Eye (tissue), 1 donor: Measurements from ENCODE around the gene SLC25A34.

ENCODE experiments used
- DNase-seq: peaks from one replicate; pipeline ENCODE4 v3.0.0-alpha.2; 2015

SLC25A34 gene

DNA sequence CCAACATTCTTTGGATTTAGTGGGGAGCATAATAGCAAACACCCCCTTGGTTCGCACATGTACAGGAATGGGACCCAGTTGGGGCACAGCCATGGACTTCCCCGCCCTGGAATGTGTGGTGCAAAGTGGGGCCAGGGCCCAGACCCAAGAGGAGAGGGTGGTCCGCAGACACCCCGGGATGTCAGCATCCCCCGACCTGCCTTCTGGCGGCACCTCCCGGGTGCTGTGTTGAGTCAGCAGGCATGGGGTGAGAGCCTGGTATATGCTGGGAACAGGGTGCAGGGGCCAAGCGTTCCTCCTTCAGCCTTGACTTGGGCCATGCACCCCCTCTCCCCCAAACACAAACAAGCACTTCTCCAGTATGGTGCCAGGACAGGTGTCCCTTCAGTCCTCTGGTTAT lies 49.6 kb downstream of the SLC25A34 start:
- no peak for DNase-seq

DNA sequence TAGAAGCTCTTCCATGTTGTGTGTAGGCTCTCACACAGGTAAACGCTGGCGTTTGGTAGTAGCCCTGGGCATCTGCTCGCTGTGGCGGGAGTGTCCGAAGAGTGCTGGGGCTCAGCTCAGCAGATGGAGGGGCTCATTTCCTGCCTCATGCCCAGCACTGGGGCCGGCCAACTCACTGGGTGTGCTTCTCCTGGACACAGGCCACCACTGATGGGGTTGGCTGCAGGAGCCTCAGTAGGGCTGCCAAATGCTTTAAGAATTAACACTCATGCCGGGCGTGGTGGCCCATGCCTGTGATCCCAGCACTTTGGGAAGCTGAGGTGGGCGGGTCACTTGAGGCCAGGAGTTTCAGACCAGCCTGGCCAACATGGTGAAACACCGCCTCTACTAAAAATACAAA lies 50.5 kb downstream of the SLC25A34 start:
- no peak for DNase-seq

DNA sequence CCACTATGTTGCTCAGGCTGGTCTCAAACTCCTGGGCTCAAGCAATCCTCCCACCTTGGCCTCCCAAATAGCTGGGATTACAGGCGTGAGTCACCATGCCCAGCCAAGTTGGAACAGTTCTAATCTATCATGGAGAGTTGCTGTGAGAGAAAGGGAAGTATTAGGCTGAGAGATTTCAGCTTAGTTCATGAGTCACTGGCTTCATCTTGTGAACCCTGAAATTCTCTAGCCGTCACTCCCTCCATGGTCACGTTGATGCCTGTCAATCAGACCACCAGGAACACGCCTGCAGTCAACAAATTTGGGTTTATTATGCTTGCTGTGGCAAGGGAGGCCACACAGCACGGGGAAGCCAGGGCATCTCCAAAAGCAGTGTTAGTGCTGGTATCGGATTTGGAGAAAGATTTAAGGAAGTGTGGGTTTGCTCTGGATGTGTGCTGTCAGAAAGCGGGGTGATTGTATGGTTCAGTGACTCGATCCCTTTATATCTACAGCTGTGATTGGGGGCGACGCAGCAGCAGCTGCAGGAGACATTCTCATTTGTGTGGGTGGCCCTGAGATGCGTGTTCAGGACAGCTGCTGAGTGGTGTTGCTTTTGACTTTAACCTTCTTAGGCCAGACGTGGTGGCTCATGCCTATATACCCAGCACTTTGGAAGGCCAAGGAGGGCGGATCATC lies 52.7 kb downstream of the SLC25A34 start:
- no peak for DNase-seq
